Psoas muscle (tissue), 8 donors: ENCODE data around the gene GRK1. TPM values are rescaled to one million over a fixed set of nuclear protein-coding genes. Genes with fewer than 3 reads are reported as not detected.

Source experiments
- ATAC-seq, 4 donors: fragments of 200-7000 bp; cut with Tn5 transposase; one replicate each; pipeline ENCODE4 v1.9.1; 2020; ENCODE audit warnings: moderate library complexity in 3 of 4, mild to moderate bottlenecking in 2 of 4
- DNase-seq, 2 donors: peaks; one replicate each; pipeline ENCODE4 v3.0.0-alpha.2; 2020
- H3K27ac ChIP-seq: fragments of 200-600 bp; one replicate; pipeline ENCODE4 v1.8.0; 2022
- H3K27me3 ChIP-seq, 3 donors: fragments of 200-600 bp in 1 of 3; one replicate each; pipeline versions ENCODE4 v1.6.1 to v1.8.0; 2013 to 2022; ENCODE audit warnings: low read length in 2 of 3, mild to moderate bottlenecking in 2 of 3, moderate library complexity in 1 of 3; ENCODE audit not compliant: insufficient read depth in 3 of 3
- H3K36me3 ChIP-seq, 2 donors: fragments of 200-600 bp in 1 of 2; one replicate each; pipeline versions ENCODE4 v1.6.1 to v1.8.0; 2013 to 2022; ENCODE audit warnings: low read depth in 1 of 2, mild to moderate bottlenecking in 1 of 2, moderate library complexity in 1 of 2; ENCODE audit not compliant: insufficient read depth in 1 of 2
- H3K4me1 ChIP-seq: fragments of 200-600 bp; one replicate; pipeline ENCODE4 v1.8.0; 2022
- H3K4me3 ChIP-seq: fragments of 200-600 bp; one replicate; pipeline ENCODE4 v1.8.0; 2022; ENCODE audit warnings: mild to moderate bottlenecking
- H3K9me3 ChIP-seq: fragments of 200-600 bp; one replicate; pipeline ENCODE4 v1.8.0; 2022
- WGBS, 3 donors: extraction: QIAGEN DNeasy Blood & Tissue Kit; methylation state at CpG; one replicate each; pipeline versions ENCODE4 v1.1.6 to v1.1.7; 2013; 5-methylcytosine and 5-hydroxymethylcytosine counted together
- intact Hi-C, 2 donors: fragments of 100-400 bp; cut with DNase I; formaldehyde crosslinking; loops; one replicate each; pipeline versions ENCODE4 v1.11.0 to v1.14.2; 2022
- long read RNA-seq, 2 donors: library from polyadenylated mRNA; unstranded; transcript quantifications; one replicate each; pipeline ENCODE4 v2.0.0, GENCODE V29; 2021
- polyA plus RNA-seq, 3 donors: library from polyadenylated mRNA; stranded (reverse); fragments of 200-250 nt; gene quantifications; one replicate each; pipeline ENCODE4 v1.2.3, GENCODE V29; 2013
- total RNA-seq, 4 donors: library from RNA; stranded (reverse); fragmentation: NEBNext Ultra II Directional in 2 of 4; extraction: Animal tissue kit (Norgen Biotek cat#: 25700) in 2 of 4; gene quantifications; one replicate each; pipeline versions ENCODE4 v1.2.1 to v1.2.4, GENCODE V29; 2021 to 2023
- TF ChIP-seq, protein P1 (sequence below): fragments of 200-600 bp; IDR thresholded peaks from one replicate; pipeline ENCODE4 v1.8.0; 2022; ENCODE audit warnings: antibody characterized with exemption
- donor health status: healthy with polysubstance abuse.
- donor health status: DM: no; HTN: no; CAD: no; lungs with moderate emphysema.
- donor health status: Bipolar disorder and iron deficiency.
- donor health status: healthy.
- donor health status: DM: yes; HTN: yes; CAD: no.
- donor health status: DM: no; HTN: no; CAD: no.
- donor health status: DM: no; HTN: no; CAD: no.
- donor health status: DM: yes; HTN: yes; CAD: no.

GRK1 gene
- under 1 TPM in 1 of 4 donors, not detected in 3; 0.10 TPM for total RNA-seq
- not detected for polyA plus RNA-seq
- long read RNA-seq, donor 1: 0 reads
- long read RNA-seq, donor 2: 0 reads

DNA sequence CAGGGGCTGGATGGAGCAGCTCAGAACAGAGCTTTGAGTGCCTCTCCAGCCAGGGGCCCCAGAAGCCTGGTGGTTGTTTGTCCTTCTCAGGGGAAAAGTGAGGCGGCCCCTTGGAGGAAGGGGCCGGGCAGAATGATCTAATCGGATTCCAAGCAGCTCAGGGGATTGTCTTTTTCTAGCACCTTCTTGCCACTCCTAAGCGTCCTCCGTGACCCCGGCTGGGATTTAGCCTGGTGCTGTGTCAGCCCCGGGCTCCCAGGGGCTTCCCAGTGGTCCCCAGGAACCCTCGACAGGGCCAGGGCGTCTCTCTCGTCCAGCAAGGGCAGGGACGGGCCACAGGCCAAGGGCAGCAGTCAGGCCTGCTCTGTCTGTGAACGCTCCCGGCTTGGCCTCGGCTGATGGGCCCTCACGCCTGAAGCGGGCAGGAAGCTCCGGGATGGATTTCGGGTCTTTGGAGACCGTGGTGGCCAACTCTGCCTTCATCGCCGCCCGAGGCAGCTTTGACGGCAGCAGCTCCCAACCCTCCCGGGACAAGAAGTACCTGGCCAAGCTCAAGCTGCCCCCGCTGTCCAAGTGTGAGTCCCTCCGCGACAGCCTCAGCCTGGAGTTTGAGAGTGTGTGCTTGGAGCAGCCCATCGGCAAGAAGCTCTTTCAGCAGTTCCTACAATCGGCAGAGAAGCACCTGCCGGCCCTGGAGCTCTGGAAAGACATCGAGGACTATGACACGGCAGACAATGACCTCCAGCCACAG is at the start of gene GRK1:
TSS of gene GRK1 (plus strand) at position 269 of the 751 bp plus-strand sequence. CDS start at position 437, 168 bp downstream.
- Histone ChIP-seq H3K4me1 (no peaks in the 10 kb centered on the region), H3K27ac (no peak within 1 kb of the TSS), H3K36me3 (no peaks in the 10 kb centered on the region), H3K4me3 (no peak within 1 kb of the TSS), H3K9me3 (no peaks in the 10 kb centered on the region), H3K27me3 (peaks cover 0 to 10% (median 7%) of the 10 kb centered on the region in 3 donors)
- ATAC-seq: no peak
- intact Hi-C loops: no loop called here
- peak in 1 of 2 donors; percentile 45 for DNase-seq
- TF ChIP-seq, protein P1, sequence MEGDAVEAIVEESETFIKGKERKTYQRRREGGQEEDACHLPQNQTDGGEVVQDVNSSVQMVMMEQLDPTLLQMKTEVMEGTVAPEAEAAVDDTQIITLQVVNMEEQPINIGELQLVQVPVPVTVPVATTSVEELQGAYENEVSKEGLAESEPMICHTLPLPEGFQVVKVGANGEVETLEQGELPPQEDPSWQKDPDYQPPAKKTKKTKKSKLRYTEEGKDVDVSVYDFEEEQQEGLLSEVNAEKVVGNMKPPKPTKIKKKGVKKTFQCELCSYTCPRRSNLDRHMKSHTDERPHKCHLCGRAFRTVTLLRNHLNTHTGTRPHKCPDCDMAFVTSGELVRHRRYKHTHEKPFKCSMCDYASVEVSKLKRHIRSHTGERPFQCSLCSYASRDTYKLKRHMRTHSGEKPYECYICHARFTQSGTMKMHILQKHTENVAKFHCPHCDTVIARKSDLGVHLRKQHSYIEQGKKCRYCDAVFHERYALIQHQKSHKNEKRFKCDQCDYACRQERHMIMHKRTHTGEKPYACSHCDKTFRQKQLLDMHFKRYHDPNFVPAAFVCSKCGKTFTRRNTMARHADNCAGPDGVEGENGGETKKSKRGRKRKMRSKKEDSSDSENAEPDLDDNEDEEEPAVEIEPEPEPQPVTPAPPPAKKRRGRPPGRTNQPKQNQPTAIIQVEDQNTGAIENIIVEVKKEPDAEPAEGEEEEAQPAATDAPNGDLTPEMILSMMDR: no peak
- 59 to 66% (median 59%) methylated on average over 32 of the region's 32 CpGs for WGBS, 3 donors

DNA sequence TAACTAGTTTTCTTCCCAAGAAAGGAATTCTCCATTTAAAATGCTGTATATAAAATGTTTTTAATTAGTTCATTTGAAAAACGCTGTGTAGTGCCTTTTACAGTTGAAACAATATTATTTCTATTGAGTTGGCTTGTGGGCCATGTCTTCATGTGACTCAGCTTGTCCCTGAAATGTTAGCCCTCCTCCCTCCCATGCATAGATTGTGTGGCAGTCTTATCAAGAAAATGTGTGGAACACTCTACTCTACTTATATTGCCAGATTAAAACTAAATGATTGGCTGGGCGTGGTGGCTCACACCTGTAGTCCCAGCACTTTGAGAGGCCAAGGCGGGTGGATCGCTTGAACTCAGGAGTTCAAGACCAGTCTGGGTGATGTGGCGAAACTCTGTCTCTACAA is 49.1 kb upstream of the GRK1 start:
- TF ChIP-seq, protein P1: no peak
- H3K4me1 ChIP-seq: no peaks in the 10 kb centered on the region
- 94 to 96% (median 95%) methylated on average over 5 of the region's 5 CpGs for WGBS, 3 donors
- H3K9me3 ChIP-seq: no peaks in the 10 kb centered on the region
- no peaks in the 10 kb centered on the region for H3K36me3 ChIP-seq
- intact Hi-C loops: no loop called here
- no peak overlapping the region for H3K4me3 ChIP-seq
- H3K27ac ChIP-seq: no peak overlapping the region
- ATAC-seq (no peak), DNase-seq (no peak)
- no peaks in the 10 kb centered on the region for H3K27me3 ChIP-seq

DNA sequence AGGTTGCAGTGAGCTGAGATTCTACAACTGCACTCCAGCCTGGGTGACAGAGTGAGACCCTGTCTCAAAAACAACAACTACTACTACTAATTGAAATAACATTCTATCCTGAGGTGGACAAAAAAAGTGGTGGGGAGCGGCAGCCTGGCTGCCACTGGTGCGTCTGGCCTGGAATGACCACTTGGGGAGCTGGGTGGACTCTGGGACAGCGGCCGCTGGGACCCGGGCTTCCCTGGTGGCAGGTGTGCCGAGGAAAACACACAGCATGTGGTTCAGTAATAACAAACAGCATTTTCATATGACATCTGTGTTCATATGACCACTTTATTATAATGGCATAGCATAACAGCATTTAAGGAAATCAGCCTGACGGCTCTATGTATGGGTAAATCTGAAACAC is 48.6 kb upstream of the GRK1 start:
- no peak for ATAC-seq
- H3K27me3 ChIP-seq: no peaks in the 10 kb centered on the region
- peaks cover 0 to 2% of the 10 kb centered on the region in 2 donors for H3K36me3 ChIP-seq
- H3K9me3 ChIP-seq: no peaks in the 10 kb centered on the region
- TF ChIP-seq, protein P1: no peak
- 95 to 97% (median 96%) methylated on average over 7 of the region's 7 CpGs for WGBS, 3 donors
- H3K4me1 ChIP-seq: no peaks in the 10 kb centered on the region
- DNase-seq: peak in 1 of 2 donors; percentile 18
- intact Hi-C loops: no loop called here
- no peak overlapping the region for H3K4me3 ChIP-seq
- no peak overlapping the region for H3K27ac ChIP-seq

DNA sequence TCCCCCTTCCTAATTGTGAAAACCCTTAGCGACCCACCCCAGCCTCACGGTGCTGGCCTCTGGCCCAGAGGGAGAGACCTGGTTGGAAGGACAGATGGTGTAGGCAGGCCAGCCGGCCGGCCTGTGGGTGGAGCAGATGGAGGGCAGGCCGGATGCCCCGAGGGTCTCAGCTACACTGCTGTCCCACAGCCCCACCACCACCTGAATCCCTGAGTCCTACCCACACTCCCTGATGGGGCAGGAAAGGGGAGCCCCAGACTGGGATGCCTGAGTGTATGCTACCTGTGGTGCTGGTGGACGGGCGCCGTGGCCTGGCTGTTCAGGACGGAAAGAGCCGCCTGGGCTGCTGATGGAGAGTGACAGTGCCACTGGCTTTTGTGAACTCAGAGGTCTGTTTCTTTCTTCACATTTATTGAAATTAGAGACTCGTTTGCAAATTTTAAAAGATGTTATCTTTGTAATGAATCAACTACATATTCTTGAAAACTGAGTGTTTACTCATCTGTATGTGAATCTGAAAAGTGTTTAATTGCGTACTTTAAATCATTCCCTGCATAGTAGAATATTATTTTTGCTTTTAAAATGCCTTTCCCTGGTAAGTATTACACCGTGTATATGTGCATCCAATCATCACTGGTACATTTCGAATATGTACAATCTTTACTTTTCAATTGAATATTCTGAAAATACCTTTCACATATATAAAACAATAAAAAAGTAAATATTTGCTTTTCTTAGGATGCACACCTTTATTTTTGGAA is 46.8 kb upstream of the GRK1 start:
- Histone ChIP-seq H3K4me3 (no peak overlapping the region), H3K4me1 (no peaks in the 10 kb centered on the region), H3K9me3 (no peaks in the 10 kb centered on the region), H3K27me3 (no peaks in the 10 kb centered on the region), H3K36me3 (peaks cover 0 to 9% of the 10 kb centered on the region in 2 donors), H3K27ac (no peak overlapping the region)
- TF ChIP-seq, protein P1: no peak
- intact Hi-C loops: no loop called here
- no peak for ATAC-seq
- 74 to 77% (median 75%) methylated on average over 15 of the region's 15 CpGs for WGBS, 3 donors
- DNase-seq: peak in 1 of 2 donors; percentile 35
